ENCODE data around the gene NAV2.

NAV2 gene

GRCh38 chr11:20064961-20065405, 352.3 kb downstream of the NAV2 start:
- ChIA-PET CTCF (interaction anchor here (0.6 to 0.8 kb wide), 2 partner anchors 13 to 27 kb away, joined by 3 read pairs; no protein-coding TSS in a partner anchor), POLR2A (no interaction called here)
- no peak for TF ChIP-seq CTCF (IDR thresholded peaks at IDR 0.05; ENCODE audit: control extremely low read depth, extremely low read depth, low read depth, missing control alignments)
- no peak for DNase-seq (ENCODE audit: extremely low spot score)

GRCh38 chr11:20065406-20065805, 352.8 kb downstream of the NAV2 start:
- no peak for TF ChIP-seq CTCF (IDR thresholded peaks at IDR 0.05; ENCODE audit: control extremely low read depth, extremely low read depth, low read depth, missing control alignments)
- ChIA-PET CTCF (interaction anchor here (1.2 kb wide), 1 partner anchor 10 kb away, joined by 3 read pairs; no protein-coding TSS in a partner anchor), POLR2A (no interaction called here)
- DNase-seq (ENCODE audit: extremely low spot score): no peak

GRCh38 chr11:20066013-20066782, 353.6 kb downstream of the NAV2 start:
- no peak for DNase-seq (ENCODE audit: extremely low spot score)
- ChIA-PET POLR2A (no interaction called here), CTCF (interaction anchor here (1.2 kb wide), 1 partner anchor 11 kb away, joined by 3 read pairs; no protein-coding TSS in a partner anchor)
- no peak for TF ChIP-seq CTCF (IDR thresholded peaks at IDR 0.05; ENCODE audit: control extremely low read depth, extremely low read depth, low read depth, missing control alignments)

- CTCF ChIA-PET: no interaction called here
- POLR2A ChIA-PET: no interaction called here
- DNase-seq (ENCODE audit: extremely low spot score): no peak
- no peak for TF ChIP-seq CTCF (IDR thresholded peaks at IDR 0.05; ENCODE audit: control extremely low read depth, extremely low read depth, low read depth, missing control alignments)
Measured at GRCh38 chr11:20066783-20067156, 354.1 kb downstream of the NAV2 start.

GRCh38 chr11:20067665-20068064, 355.0 kb downstream of the NAV2 start:
- DNase-seq (ENCODE audit: extremely low spot score): no peak
- POLR2A ChIA-PET: interaction anchor here (0.7 kb wide), 1 partner anchor 684 kb away, joined by 3 read pairs; no protein-coding TSS in a partner anchor
- TF ChIP-seq CTCF (IDR thresholded peaks at IDR 0.05; ENCODE audit: control extremely low read depth, extremely low read depth, low read depth, missing control alignments): no peak
- CTCF ChIA-PET: no interaction called here

GRCh38 chr11:20068691-20069090, 356.1 kb downstream of the NAV2 start:
- no peak for TF ChIP-seq CTCF (IDR thresholded peaks at IDR 0.05; ENCODE audit: control extremely low read depth, extremely low read depth, low read depth, missing control alignments)
- DNase-seq (ENCODE audit: extremely low spot score): no peak
- ChIA-PET POLR2A (no interaction called here), CTCF (interaction anchor here (1.2 kb wide), 1 partner anchor 11 kb away, joined by 4 read pairs; no protein-coding TSS in a partner anchor)

All from GM10248 (cell line).